Activated CD8-positive, alpha-beta memory T cell treated with anti-CD3 and anti-CD28 coated beads, Interleukin-2, amount 50 U/mL, for 48 hours (primary cell): ENCODE data around the gene TOMM5.
A peak's percentile ranks its signal among the peaks of the same experiment; 100 is the strongest.
"Not testable (repeated sequence)": the region's sequence is repeated elsewhere in the genome, so short reads cannot be mapped to it uniquely, and the experiment has no call there.

ENCODE experiments used
- DNase-seq: peaks from one replicate; pipeline ENCODE4 v3.0.0-alpha.2; 2020

TOMM5 gene

GRCh38 chr9:37609735-37610397, 17.5 kb upstream of the TOMM5 start:
- DNase-seq: no peak

- DNase-seq: no peak
Measured at GRCh38 chr9:37608250-37608649, 15.9 kb upstream of the TOMM5 start.

- DNase-seq: no peak
Measured at GRCh38 chr9:37604296-37604695, 11.9 kb upstream of the TOMM5 start.

- no peak for DNase-seq
Measured at GRCh38 chr9:37602817-37603216, 10.4 kb upstream of the TOMM5 start.

- not testable (repeated sequence) for DNase-seq
Measured at GRCh38 chr9:37602061-37602460, 9.7 kb upstream of the TOMM5 start.

GRCh38 chr9:37596504-37596903, 4.1 kb upstream of the TOMM5 start:
- DNase-seq: no peak

- DNase-seq: no peak
Measured at GRCh38 chr9:37593883-37594448, 1.6 kb upstream of the TOMM5 start.

- DNase-seq: no peak
Measured at GRCh38 chr9:37587521-37587920, 4.9 kb downstream of the TOMM5 start.

- DNase-seq: no peak
Measured at GRCh38 chr9:37583522-37584121, 8.8 kb downstream of the TOMM5 start.

GRCh38 chr9:37582548-37583157, 9.7 kb downstream of the TOMM5 start:
- DNase-seq: no peak

- DNase-seq: peak; percentile 72
Measured at GRCh38 chr9:37575921-37576721, 16.3 kb downstream of the TOMM5 start, which contains the start of gene FBXO10. Gene FBXO10 (minus strand): TSS chr9:37576380. CDS start chr9:37541768, 34,612 bp downstream.

- DNase-seq: no peak
Measured at GRCh38 chr9:37575511-37575914, 16.9 kb downstream of the TOMM5 start.

GRCh38 chr9:37575001-37575400, 17.4 kb downstream of the TOMM5 start:
- no peak for DNase-seq

- DNase-seq: no peak
Measured at GRCh38 chr9:37574241-37574721, 18.1 kb downstream of the TOMM5 start.

GRCh38 chr9:37571282-37571681, 21.1 kb downstream of the TOMM5 start:
- DNase-seq: no peak

GRCh38 chr9:37566716-37567115, 25.7 kb downstream of the TOMM5 start:
- no peak for DNase-seq

GRCh38 chr9:37565661-37566618, 26.5 kb downstream of the TOMM5 start:
- no peak for DNase-seq

- no peak for DNase-seq
Measured at GRCh38 chr9:37564916-37565315, 27.5 kb downstream of the TOMM5 start.

GRCh38 chr9:37563806-37564513, 28.4 kb downstream of the TOMM5 start:
- no peak for DNase-seq

GRCh38 chr9:37562826-37563225, 29.6 kb downstream of the TOMM5 start:
- no peak for DNase-seq

- no peak for DNase-seq
Measured at GRCh38 chr9:37561682-37562081, 30.7 kb downstream of the TOMM5 start.
